GM19238 (cell line): ENCODE measurements around the gene RNF186.

Source experiments
- DNase-seq: peaks from one replicate; pipeline ENCODE4 v3.0.0; 2011; ENCODE audit warnings: low spot score; ENCODE audit not compliant: insufficient read length

Gene RNF186

GRCh38 chr1:19765623-19766022 lies 49.5 kb downstream of the RNF186 start:
- DNase-seq = no peak

GRCh38 chr1:19764848-19765247 lies 50.2 kb downstream of the RNF186 start:
- DNase-seq = no peak
